GM12878 (cell line): ENCODE results near the gene MARCHF2. TPM values are rescaled to one million over a fixed set of nuclear protein-coding genes. Genes with fewer than 3 reads are reported as not detected.

ENCODE experiments used
- ATAC-seq: fragments of 200-7000 bp; cut with Tn5 transposase; 3 replicates; pipeline ENCODE4 v1.9.1; 2020; ENCODE audit warnings: mild to moderate bottlenecking, moderate library complexity
- BruUV-seq: library from RNA; stranded (reverse); fragments of 400-500 nt; replicated peaks from 2 replicates; lab custom pipeline; 2021; lab: Mats Ljungman, UMichigan
- CTCF ChIA-PET: fragments of 300-600 bp; sonication (Branson Sonifier 250); formaldehyde crosslinking; extraction: SDS; loops from one replicate; lab custom pipeline; 2021; ENCODE audit warnings: inconsistent platforms; lab: Yijun Ruan, JAX
- POLR2A ChIA-PET: fragments of 350-600 bp; formaldehyde crosslinking; extraction: SDS; loops from one replicate; lab custom pipeline; 2021; ENCODE audit warnings: inconsistent platforms; lab: Charles Lee
- RAD21 ChIA-PET: fragments of 300-600 bp; sonication (Branson Sonifier 250); formaldehyde crosslinking; loops from one replicate; lab custom pipeline; 2023; ENCODE audit warnings: antibody characterized with exemption; ENCODE audit not compliant: unreplicated experiment; lab: Charles Lee
- SMC1A ChIA-PET: fragments of 300-600 bp; sonication (Branson Sonifier 250); formaldehyde crosslinking; loops from one replicate; lab custom pipeline; 2023; ENCODE audit not compliant: unreplicated experiment, uncharacterized antibody; lab: Charles Lee
- DNase-seq: peaks from one replicate; pipeline ENCODE4 v3.0.0-alpha.2; 2011; ENCODE audit warnings: low read depth, low spot score
- FAIRE-seq: peaks from 3 replicates; lab custom pipeline; 2011; peaks lifted over from hg19 to GRCh38; lab: Jason Lieb, UNC
- H2AFZ ChIP-seq: 2 replicates; pipeline ENCODE4 v1.6.0; 2011; ENCODE audit warnings: low read depth, low read length, control low read depth; ENCODE audit not compliant: control insufficient read depth
- H3K27ac ChIP-seq: 2 replicates; pipeline ENCODE4 v1.5.1; 2011; ENCODE audit warnings: control low read depth; ENCODE audit not compliant: control insufficient read depth, insufficient read depth
- H3K27me3 ChIP-seq, 2 experiments: replicated peaks in 1 of 2; 2 replicates each; pipeline versions ENCODE4 v1.6.0 to v1.6.1; 2011; ENCODE audit warnings: low read length in 1 of 2; ENCODE audit not compliant: control insufficient read depth in 2 of 2, insufficient read depth in 2 of 2
- H3K36me3 ChIP-seq, 2 experiments: 2 replicates each; pipeline ENCODE4 v1.5.1; 2011; ENCODE audit warnings: low read length in 1 of 2; ENCODE audit not compliant: control insufficient read depth in 2 of 2, insufficient read depth in 2 of 2
- H3K4me1 ChIP-seq: 2 replicates; pipeline ENCODE4 v1.6.1; 2011; ENCODE audit warnings: mild to moderate bottlenecking, low read length, moderate library complexity, mixed read lengths; ENCODE audit not compliant: control insufficient read depth, insufficient read depth
- H3K4me2 ChIP-seq: 2 replicates; pipeline ENCODE4 v1.6.0; 2011; ENCODE audit warnings: control low read depth; ENCODE audit not compliant: control insufficient read depth, insufficient read depth
- H3K4me3 ChIP-seq: fragments of 200-600 bp; sonication (generic); 2 replicates; pipeline ENCODE4 v1.5.1; 2016
- H3K79me2 ChIP-seq: 2 replicates; pipeline ENCODE4 v1.6.0; 2011; ENCODE audit warnings: low read length; ENCODE audit not compliant: control insufficient read depth, insufficient read depth
- H3K9ac ChIP-seq: 2 replicates; pipeline ENCODE4 v1.8.0; 2011; ENCODE audit warnings: low read length, control low read depth, mixed read lengths; ENCODE audit not compliant: control insufficient read depth, insufficient read depth
- H3K9me3 ChIP-seq: replicated peaks from 3 replicates; pipeline ENCODE4 v1.5.1; 2011; ENCODE audit warnings: mild to moderate bottlenecking, low read length; ENCODE audit not compliant: control insufficient read depth, insufficient read depth
- H4K20me1 ChIP-seq: 2 replicates; pipeline ENCODE4 v1.6.0; 2011; ENCODE audit not compliant: control insufficient read depth, insufficient read depth
- ASH2L ChIP-seq: fragments of 300-600, 200-600 bp; sonication (generic); IDR thresholded peaks from 2 replicates; pipeline ENCODE4 v1.6.1; 2017; ENCODE audit warnings: low read depth, mild to moderate bottlenecking, borderline replicate concordance
- BHLHE40 ChIP-seq, 2 experiments: fragments of 450-650 bp in 1 of 2; IDR thresholded peaks; 2 replicates each; pipeline ENCODE4 v1.6.1; 2011 to 2017; ENCODE audit warnings: low read depth in 2 of 2, borderline replicate concordance in 1 of 2, improper control_type of control experiment in 1 of 2, low read length in 1 of 2, mild to moderate bottlenecking in 1 of 2
- CHD1 ChIP-seq: IDR thresholded peaks from 2 replicates; pipeline ENCODE4 v1.6.1; 2012; ENCODE audit warnings: low read depth, low read length, improper control_type of control experiment
- EED ChIP-seq: sonication (generic); IDR thresholded peaks from 2 replicates; pipeline ENCODE4 v1.6.1; 2016; ENCODE audit warnings: antibody characterized with exemption, low read depth
- HDGF ChIP-seq: fragments of 450-650 bp; IDR thresholded peaks from 2 replicates; pipeline ENCODE4 v1.6.1; 2016; ENCODE audit warnings: antibody characterized with exemption
- IKZF2 ChIP-seq, 2 experiments: fragments of 450-650 bp; IDR thresholded peaks; 2 replicates each; pipeline ENCODE4 v1.6.1; 2017; ENCODE audit warnings: mild to moderate bottlenecking in 2 of 2, moderate library complexity in 2 of 2
- MEF2A ChIP-seq: IDR thresholded peaks from 2 replicates; pipeline ENCODE4 v1.6.1; 2011; ENCODE audit warnings: low read depth, mild to moderate bottlenecking, low read length, moderate library complexity; ENCODE audit not compliant: insufficient read depth
- NRF1 ChIP-seq: conservative IDR thresholded peaks from 2 replicates; pipeline ENCODE4 v1.6.1; 2011; ENCODE audit warnings: mild to moderate bottlenecking, low read depth, low read length, improper control_type of control experiment
- POLR2AphosphoS5 ChIP-seq: IDR thresholded peaks from 2 replicates; pipeline ENCODE4 v1.6.1; 2011; ENCODE audit warnings: mild to moderate bottlenecking, low read length, inconsistent platforms
- RBBP5 ChIP-seq: fragments of 200-600 bp; sonication (generic); conservative IDR thresholded peaks from 2 replicates; pipeline ENCODE4 v1.6.1; 2016
- RCOR1 ChIP-seq: conservative IDR thresholded peaks from 2 replicates; pipeline ENCODE4 v1.6.1; 2012; ENCODE audit warnings: low read depth, low read length, improper control_type of control experiment
- RELB ChIP-seq: fragments of 450-650 bp; IDR thresholded peaks from 2 replicates; pipeline ENCODE4 v1.6.1; 2017; ENCODE audit warnings: low read depth, mild to moderate bottlenecking, moderate library complexity
- RFX5 ChIP-seq: IDR thresholded peaks from 2 replicates; pipeline ENCODE4 v1.6.1; 2011; ENCODE audit warnings: low read depth, low read length, improper control_type of control experiment
- SIX5 ChIP-seq: IDR thresholded peaks from 2 replicates; pipeline ENCODE4 v1.6.1; 2011; ENCODE audit warnings: mild to moderate bottlenecking, low read depth, low read length, moderate library complexity; ENCODE audit not compliant: severe bottlenecking
- SMARCA5 ChIP-seq: fragments of 450-650 bp; IDR thresholded peaks from 2 replicates; pipeline ENCODE4 v1.6.1; 2017; ENCODE audit warnings: mild to moderate bottlenecking
- TARDBP ChIP-seq: IDR thresholded peaks from 2 replicates; pipeline ENCODE4 v1.6.1; 2016; ENCODE audit warnings: borderline replicate concordance
- ZBTB4 ChIP-seq: fragments of 450-650 bp; formaldehyde crosslinking; IDR thresholded peaks from 2 replicates; pipeline ENCODE4 v1.4.0; 2022; ENCODE audit warnings: mild to moderate bottlenecking, moderate library complexity
- ZNF622 ChIP-seq: fragments of 450-650 bp; IDR thresholded peaks from 2 replicates; pipeline ENCODE4 v1.6.1; 2017; ENCODE audit warnings: mild to moderate bottlenecking, inconsistent platforms
- ZSCAN29 ChIP-seq: fragments of 450-650 bp; IDR thresholded peaks from 2 replicates; pipeline ENCODE4 v1.6.1; 2017; ENCODE audit warnings: mild to moderate bottlenecking, moderate library complexity
- ZZZ3 ChIP-seq: IDR thresholded peaks from 2 replicates; pipeline ENCODE4 v1.6.1; 2011; ENCODE audit warnings: low read depth; ENCODE audit not compliant: control insufficient read depth, insufficient read length
- WGBS: methylation state at CpG from one replicate; pipeline ENCODE4 v1.1.6; 2016; ENCODE audit warnings: low lambda C conversion rate; ENCODE audit not compliant: insufficient replicate concordance, insufficient coverage; ENCODE audit errors: missing lambda C conversion rate; 5-methylcytosine and 5-hydroxymethylcytosine counted together
- in situ Hi-C: fragments of 300-500 bp; cut with MboI; formaldehyde crosslinking; loops from 9 replicates; pipeline ENCODE4 v1.14.3; 2018; ENCODE audit warnings: mixed read lengths
- intact Hi-C: fragments of 100-400 bp; cut with micrococcal nuclease; formaldehyde crosslinking; loops from one replicate; pipeline ENCODE4 v1.14.2; 2022; ENCODE audit not compliant: unreplicated experiment
- polyA plus RNA-seq, 11 experiments: library from polyadenylated mRNA; depleted of rRNA in 4 of 11; unstranded in 6 of 11; stranded (reverse) in 5 of 11; fragments of >200 nt; fragmentation: Nextera tagmentation in 4 of 11; fragmentation: Illumina TruSeq in 1 of 11; extraction: Ambion mirVana in 4 of 11; extraction: Trizol in 1 of 11; gene quantifications; 1 replicate in 1 of 11; 2 replicates in 10 of 11; pipeline versions ENCODE4 v1.2.1 to v1.2.3, GENCODE V29; 2011 to 2016; ENCODE audit warnings: inconsistent platforms in 2 of 11, missing spikeins in 2 of 11, low read depth in 1 of 11
- total RNA-seq, 4 experiments: library from RNA; depleted of rRNA in 3 of 4; stranded (reverse); fragments of >200 nt in 3 of 4; fragmentation: Illumina TruSeq in 1 of 4; extraction: Trizol in 1 of 4; gene quantifications; 2 replicates each; pipeline versions ENCODE4 v1.2.1 to v1.2.3, GENCODE V29; 2013 to 2021

The MARCHF2 gene
- total and polyA plus RNA-seq, 10 of the 15 experiments (the other 5 are each of a cell fraction or from before 2014, with no cell fraction given), result 1.6 to 30.3 (median 10.8) TPM

GRCh38 chr19:8373867-8374813 is 39.0 kb upstream of the MARCHF2 start:
- H2AFZ ChIP-seq, result no peak overlapping the region
- in situ Hi-C loops, result no loop called here
- FAIRE-seq (no peak), DNase-seq (no peak), ATAC-seq (no peak)
- TF ChIP-seq ZSCAN29, result no peak
- TF ChIP-seq IKZF2 (IDR thresholded peaks at IDR 0.05), result no peak
- no peak for TF ChIP-seq MEF2A
- TF ChIP-seq CHD1, result no peak
- TF ChIP-seq RCOR1, result no peak
- TF ChIP-seq ZBTB4 (CRISPR knock-in tag), result no peak
- TF ChIP-seq SMARCA5, result no peak
- TF ChIP-seq ZZZ3, result no peak
- no peak for TF ChIP-seq EED
- no peak for TF ChIP-seq NRF1
- no peak for TF ChIP-seq POLR2AphosphoS5
- no peak for TF ChIP-seq RFX5
- no peak for TF ChIP-seq ZNF622
- no peak for TF ChIP-seq TARDBP
- TF ChIP-seq HDGF, result no peak
- no peak for TF ChIP-seq BHLHE40 (IDR thresholded peaks at IDR 0.05; ENCODE audit: borderline replicate concordance in 1 of 2, low read depth in 2 of 2, low read length in 1 of 2)
- no peak for TF ChIP-seq RELB
- TF ChIP-seq RBBP5, result no peak
- TF ChIP-seq SIX5, result no peak
- TF ChIP-seq ASH2L, result no peak
- intact Hi-C loops, result no loop called here
- H3K4me3 ChIP-seq, result no peak overlapping the region
- no peaks in the 10 kb centered on the region for H4K20me1 ChIP-seq
- H3K79me2 ChIP-seq, result no peaks in the 10 kb centered on the region
- H3K27me3 ChIP-seq, result no peaks in the 10 kb centered on the region
- no peak overlapping the region for H3K9ac ChIP-seq
- no peaks in the 10 kb centered on the region for H3K9me3 ChIP-seq
- ChIA-PET CTCF (no interaction called here), SMC1A (no interaction called here), POLR2A (interaction anchor here (0.5 kb wide), 1 partner anchor 137 kb away, joined by 6 read pairs; no protein-coding TSS in a partner anchor), RAD21 (no interaction called here)
- no peak overlapping the region for H3K27ac ChIP-seq
- H3K36me3 ChIP-seq, result no peaks in the 10 kb centered on the region
- no peak overlapping the region for H3K4me2 ChIP-seq
- BruUV-seq, result no TSS peak
- no peaks in the 10 kb centered on the region for H3K4me1 ChIP-seq
- 73% methylated on average over 26 of the region's 26 CpGs for WGBS
